Activated naive CD4-positive, alpha-beta T cell (primary cell): ENCODE measurements around the gene FOXB1.

Experiments
- DNase-seq, 4 experiments: peaks; one replicate each; lab custom pipeline; 2025; lab: John Stamatoyannopoulos, UW

FOXB1 gene

DNA sequence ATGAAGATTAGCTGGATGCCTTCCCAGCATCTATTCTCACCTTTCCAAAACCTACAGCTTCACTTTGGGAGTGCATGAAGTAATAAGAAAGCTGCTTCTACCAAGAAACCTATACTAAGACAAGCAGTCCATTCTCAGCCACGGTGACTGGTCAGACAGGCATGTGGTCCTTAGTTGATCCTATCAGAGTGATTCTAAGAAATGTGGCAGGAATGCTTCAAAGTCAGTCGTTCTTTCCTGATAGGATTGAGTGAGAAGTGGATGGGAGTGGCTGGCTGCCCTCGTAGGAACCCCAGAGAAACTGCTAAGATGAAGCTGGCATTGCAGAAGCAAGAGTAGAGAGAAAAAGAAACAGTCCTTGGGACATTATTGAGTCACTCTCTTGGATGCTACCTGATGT is 16.6 kb downstream of the FOXB1 start:
- no peak for DNase-seq

DNA sequence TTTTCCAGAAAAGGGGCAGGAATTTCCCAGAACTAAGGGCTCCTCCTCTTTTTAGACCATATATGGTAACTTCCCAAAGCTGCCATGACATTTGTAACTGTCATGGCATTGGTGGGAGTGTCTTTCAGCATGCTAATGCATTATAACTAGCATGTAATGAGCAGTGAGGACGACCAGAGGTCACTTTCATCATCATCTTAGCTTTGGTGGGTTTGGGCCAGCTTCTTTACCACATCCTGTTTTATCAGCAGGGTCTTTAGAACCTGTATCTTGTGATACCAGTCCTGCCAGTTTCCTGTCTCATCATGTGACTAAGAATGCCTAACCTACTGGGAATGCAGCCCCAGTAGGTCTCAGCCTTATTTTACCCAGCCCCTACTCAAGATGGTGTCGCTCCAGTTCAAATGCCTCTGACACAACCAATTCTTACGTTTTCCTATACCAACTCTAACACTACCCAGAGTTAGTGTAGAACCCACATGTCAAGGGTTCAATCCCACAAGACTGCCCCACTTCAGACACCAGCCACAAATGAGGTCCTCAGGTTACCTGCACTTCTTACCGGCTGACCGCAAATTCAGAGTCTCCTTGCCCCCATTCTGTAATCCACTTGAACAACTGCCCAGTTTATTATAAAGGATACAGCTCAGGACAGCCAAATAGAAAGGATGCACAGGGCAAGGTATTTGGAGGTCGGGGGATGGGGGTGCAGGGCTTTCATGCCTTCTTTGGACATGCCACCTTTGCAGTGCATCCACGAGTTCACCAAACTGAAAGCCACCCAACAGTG is 17.7 kb downstream of the FOXB1 start:
- DNase-seq: no peak

DNA sequence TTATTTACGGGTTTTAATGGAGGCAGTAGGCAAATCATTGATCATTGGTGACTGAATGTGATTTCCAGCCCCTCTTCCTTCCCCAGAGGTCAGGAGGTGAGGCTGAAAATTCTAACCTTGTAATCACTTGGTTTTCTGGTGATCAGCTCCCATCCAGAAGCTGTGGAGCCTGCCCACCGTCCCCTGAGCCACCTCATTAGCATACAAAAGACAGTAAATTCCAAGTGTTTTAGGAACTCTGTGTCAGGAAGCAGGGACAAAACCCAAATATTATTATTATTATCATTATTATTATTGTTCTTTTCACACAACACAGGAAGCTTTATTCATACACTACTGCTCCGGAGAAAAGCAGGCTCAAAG is 18.2 kb downstream of the FOXB1 start:
- DNase-seq: no peak

DNA sequence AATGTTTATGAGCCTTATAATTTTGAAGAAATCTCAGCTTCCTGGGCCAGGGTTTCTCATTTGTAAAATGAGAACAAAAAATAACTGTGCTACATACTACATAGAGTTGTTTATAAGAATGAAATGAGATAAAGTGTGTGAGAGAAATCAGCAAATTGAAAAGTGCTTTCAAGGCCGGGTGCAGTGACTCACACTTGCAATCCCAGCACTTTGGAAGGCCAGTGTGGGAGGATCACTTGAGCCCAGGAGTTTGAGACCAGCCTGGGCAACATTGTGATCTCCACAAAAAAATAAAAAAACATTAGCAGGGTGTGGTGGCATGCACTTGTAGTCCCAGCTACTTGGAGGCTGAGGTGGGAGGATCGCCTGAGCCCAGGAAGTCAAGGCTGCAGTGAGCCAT is 22.4 kb downstream of the FOXB1 start:
- DNase-seq: no peak

DNA sequence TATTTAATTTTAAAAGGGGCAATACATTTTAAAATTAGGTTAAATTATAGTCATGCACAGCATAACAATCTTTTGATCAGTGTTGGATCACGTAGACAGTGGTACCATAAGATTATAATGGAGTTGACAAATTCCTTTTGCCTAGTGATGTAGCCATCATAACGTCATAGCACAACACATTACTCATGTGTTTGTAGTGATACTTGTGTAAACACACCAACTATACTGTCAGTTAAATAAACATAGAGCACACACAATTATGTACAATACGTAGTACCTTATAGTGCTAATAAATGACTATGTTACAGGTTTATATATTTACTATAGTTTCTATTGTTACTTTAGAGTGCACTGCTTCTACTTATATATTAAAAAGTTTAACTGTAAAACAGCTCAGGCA is 31.2 kb downstream of the FOXB1 start:
- DNase-seq: no peak

DNA sequence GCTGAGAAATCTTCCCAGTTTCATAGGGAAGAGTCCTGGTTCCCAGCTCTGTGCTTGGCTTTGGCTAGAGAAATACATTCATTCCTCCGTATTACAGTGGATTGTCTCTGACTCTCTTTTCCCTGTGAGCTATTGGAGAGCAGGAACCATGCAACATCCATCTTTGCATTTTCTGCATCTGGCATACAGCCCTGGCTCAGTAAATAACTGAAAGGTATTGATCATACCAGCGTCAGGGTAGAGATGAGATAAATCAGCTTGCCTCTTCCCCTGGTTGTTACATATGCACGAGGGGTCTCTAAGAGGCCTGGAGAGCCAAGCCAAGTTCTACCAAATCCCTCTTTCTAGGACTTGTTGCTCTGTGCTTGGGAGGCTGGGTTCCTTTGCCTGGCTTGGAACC is 35.2 kb downstream of the FOXB1 start:
- no peak for DNase-seq

DNA sequence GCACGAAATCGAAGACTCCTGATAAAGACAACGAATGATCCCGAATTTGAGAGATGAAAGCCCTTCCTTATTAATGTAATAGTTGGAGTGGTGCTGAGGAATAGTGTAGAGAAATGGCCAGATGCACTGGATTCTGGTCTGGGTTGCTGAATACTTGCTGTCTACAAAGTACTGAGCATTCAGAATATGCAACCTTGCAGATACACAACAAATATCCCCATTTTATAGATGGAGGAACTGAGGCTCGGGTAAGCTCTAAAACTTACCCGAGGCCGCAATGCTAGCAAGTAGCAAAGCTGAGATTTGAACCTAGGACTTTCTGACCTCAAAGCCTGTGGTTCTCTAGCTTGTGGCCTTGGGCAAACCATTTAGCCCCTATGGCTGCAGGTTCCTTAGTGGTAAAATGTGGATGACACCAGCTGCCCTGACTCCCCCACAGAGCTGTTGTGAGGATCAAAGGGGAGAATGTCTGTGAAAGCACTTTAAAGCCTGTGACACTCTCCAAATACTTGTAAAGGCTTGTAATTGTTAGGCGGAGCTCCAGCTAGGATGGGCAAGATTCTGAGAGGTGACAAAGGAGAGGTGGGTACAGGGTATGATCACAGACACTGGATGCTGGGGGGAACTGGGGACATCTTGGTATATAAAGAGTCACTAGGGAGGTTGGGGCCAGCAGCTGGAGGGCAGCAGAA is 39.8 kb downstream of the FOXB1 start:
- no peak for DNase-seq

DNA sequence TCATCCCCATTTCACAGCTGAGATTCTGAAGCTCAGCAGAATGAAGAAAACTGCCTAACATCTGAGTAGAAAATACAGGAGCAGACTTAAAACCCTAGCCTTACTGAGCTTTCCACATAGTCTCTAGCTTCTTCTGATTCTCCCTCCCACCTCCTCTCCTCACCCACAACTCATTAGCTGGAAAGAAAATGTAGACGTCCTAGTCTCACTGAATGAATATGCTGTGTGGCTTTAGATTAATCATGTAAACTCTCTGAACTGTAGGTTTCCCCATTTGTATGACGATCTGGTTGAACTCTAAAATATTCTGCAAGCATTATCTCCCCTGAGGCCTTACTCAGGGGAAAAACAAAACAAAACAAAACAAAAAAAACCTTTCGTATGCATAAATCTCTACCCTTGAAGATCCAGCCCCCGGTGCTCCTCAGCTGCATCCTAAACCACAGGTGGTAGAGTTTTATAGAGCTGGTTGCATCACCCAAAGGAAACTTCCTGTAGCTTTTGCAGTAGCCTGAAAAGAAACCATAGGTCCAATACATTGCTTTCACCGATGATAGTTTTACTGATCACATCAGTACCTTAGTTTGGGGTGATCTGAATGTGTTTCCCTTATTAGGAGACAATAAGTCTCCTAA is 40.6 kb downstream of the FOXB1 start:
- DNase-seq: no peak

DNA sequence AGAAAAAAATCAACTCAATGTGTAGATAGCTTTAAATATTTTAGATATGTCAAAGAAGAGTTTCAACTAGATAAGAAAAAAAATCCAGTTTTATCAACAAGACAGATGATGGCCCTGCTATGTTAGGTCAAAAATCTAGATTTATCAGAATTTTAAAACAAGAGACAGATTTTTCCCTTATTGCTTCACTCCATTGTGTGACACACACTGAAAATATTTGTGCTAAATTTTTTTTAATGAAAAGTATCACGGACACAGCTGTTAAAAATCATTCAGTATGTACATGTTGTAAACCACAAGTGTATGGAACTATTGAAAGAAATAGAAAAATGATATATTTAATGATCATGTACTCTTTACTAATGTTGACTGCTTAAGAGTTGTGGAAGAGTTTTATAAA is 43.6 kb downstream of the FOXB1 start:
- no peak for DNase-seq

DNA sequence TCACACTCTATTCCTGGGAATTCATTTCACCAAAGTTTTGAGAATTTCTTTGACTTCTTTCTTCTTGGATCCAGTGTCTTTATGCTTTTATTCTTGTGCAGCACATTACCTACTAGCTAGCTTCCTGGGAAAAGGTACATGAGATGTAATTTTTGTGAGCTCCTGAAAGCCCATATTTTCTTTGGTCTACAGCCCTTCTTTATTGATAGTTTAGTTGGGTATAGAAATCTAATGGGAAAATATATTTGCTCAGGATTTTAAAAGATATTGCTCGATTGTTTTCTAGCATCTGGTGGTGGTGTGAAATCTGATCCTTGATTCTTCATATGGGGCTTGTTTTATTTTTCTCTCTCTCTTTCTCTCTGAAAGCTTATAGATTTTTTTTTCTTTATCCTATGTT is 45.8 kb downstream of the FOXB1 start:
- DNase-seq: no peak

DNA sequence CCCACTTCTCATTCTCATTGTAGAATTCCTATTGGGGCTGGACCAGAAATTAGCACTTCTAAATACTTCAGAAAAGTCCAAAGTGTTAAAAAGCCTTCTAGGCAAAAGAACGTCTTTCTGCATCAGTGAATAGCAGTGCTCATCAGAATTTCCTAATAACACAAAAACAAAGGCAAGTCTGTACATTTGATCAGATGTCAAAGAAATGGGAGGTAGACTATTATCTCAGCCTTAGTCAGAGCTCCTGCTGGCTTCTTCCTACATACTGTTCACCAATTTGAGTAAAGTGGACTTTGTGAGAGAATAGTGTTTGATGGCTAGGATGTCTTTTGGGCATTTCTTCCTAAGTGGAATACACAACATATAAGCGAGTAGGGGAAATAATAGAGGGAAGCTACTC is 48.7 kb downstream of the FOXB1 start:
- DNase-seq: no peak

DNA sequence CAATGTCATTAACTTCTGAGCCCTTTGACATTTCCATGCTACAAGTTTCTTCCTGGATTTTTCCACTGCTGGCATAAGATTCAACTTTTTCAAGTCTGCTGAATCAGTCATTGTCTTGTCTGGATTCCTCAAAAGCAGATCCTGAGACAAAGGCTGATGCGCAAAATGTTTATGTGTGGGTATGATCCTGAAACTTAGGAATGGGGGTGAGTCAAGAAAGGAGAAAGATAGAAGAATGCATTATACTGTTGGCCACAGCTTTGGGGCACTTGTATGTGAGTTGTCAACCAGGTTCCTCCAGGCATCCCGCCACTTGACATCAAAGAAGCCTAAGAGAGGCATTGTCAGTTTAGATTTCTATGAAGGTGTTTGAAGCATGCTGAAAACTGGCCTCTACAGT is 50.4 kb downstream of the FOXB1 start:
- no peak for DNase-seq
